ENCODE data around the gene VPS35L. TPM values are rescaled to one million over a fixed set of nuclear protein-coding genes. Genes with fewer than 3 reads are reported as not detected.

VPS35L gene
- total RNA-seq, 1 donor from 2014 or later: 37.8 TPM

DNA sequence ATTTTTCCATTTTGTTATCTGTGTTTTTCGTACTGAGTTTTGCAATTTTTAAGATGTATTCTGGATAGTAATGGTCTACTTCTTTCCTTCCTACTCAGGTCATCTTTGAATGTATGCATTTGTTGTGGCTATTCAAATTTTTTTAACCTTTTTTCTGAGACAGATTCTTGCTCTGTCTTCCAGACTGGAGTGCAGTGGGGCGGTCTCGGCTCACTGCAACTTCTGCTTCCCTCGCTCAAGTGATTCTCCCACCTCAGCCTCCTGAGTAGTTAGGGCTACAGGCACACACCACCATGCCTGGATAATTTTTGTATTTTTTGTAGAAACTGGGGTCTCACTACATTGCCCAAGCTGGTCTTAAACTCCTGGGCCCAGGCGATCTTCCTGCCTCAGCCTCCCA, 33.6 kb downstream of the VPS35L start:
- H3K36me3 Mint-ChIP-seq (ENCODE audit: low read depth): peaks cover 25% of the 10 kb centered on the region

DNA sequence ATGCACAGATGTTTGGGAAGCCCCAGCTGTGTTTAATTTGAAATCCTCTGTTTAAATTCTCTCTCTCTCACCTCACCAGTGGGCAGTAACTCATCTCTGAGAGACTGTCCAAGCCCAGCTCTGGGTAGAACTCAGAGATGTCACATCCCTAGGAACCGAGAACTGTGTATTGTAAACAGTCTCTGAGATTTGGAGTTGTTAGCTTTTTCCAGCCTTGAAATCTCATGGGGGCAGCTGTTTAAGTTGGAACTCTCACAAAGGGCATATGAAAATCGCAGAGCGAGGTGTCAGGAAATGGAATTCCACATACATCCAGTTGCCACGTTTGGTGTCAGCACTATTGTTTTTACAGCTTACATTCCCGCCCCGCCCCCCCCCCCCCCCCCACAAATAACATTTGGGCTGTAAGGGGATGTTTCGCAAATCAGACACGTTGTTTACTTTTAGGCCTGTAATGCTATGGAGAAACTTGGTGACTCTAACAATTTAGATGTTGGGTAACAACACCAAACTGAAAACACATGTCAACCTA, 34.3 kb downstream of the VPS35L start:
- Mint-ChIP-seq H3K9me3 (no peaks in the 10 kb centered on the region), H3K27me3 (no peaks in the 10 kb centered on the region), H3K36me3 (ENCODE audit: low read depth) (peaks cover 28% of the 10 kb centered on the region), H3K4me1 (peaks cover 2% of the 10 kb centered on the region), H3K4me3 (no peak overlapping the region), H3K27ac (peak overlapping the region; percentile 48)
- intact Hi-C loops (cut with micrococcal nuclease): loop anchor here (10.0 kb wide), 2 partner anchors 125 to 505 kb away; partner anchors contain the start of genes IQCK and KNOP1
- DNase-seq: no peak

More for the DNA sequence above, 33.6 kb downstream of the VPS35L start:
- H3K9me3 Mint-ChIP-seq: no peaks in the 10 kb centered on the region
- intact Hi-C loops (cut with micrococcal nuclease): loop anchor here (10.0 kb wide), 2 partner anchors 126 to 506 kb away; partner anchors contain the start of genes IQCK and KNOP1
- no peak overlapping the region for H3K27ac Mint-ChIP-seq
- peaks cover 2% of the 10 kb centered on the region for H3K4me1 Mint-ChIP-seq
- H3K27me3 Mint-ChIP-seq: no peaks in the 10 kb centered on the region
- DNase-seq: no peak
- H3K4me3 Mint-ChIP-seq: no peak overlapping the region

DNA sequence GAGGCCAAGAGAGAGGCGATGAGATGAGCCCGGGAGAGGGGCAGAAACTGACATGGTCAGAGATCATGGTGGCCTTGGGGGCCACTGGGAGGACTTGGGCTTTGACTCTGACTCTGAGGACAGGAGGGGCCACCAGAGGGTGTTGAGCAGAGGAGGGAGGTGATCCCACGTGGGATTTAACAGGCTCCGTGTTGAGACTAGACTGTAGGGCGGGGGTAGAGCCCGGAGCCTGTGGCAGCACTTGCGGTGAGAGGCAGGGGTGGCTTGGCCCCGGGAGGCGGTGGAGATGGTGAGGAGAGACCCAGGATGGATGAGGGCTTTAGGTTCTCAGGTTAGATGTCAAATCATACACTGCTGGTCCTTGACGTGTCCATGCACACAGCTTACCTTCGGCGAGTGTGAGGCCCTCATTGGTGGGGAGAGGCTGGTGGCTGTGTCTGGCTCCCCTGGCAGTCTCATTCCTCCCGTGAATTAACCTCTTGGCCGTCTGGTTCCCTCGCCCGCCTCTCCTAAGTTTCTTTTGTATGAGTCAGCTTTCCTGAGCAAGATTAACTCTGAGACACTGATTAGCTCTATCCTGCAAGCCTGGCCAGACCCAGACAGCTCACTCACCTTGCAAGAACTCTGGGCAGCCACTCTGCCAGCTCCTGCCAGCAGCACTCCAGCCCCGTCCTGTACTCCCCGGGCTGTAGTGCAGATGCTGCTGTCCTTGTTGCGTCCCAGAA, 39.7 kb downstream of the VPS35L start:
- peaks cover 12% of the 10 kb centered on the region for H3K36me3 Mint-ChIP-seq (ENCODE audit: low read depth)
- intact Hi-C loops (cut with micrococcal nuclease): no loop called here
- DNase-seq: no peak
- H3K27me3 Mint-ChIP-seq: no peaks in the 10 kb centered on the region
- H3K4me3 Mint-ChIP-seq: no peak overlapping the region
- no peaks in the 10 kb centered on the region for H3K9me3 Mint-ChIP-seq
- no peak overlapping the region for H3K27ac Mint-ChIP-seq
- no peaks in the 10 kb centered on the region for H3K4me1 Mint-ChIP-seq

DNA sequence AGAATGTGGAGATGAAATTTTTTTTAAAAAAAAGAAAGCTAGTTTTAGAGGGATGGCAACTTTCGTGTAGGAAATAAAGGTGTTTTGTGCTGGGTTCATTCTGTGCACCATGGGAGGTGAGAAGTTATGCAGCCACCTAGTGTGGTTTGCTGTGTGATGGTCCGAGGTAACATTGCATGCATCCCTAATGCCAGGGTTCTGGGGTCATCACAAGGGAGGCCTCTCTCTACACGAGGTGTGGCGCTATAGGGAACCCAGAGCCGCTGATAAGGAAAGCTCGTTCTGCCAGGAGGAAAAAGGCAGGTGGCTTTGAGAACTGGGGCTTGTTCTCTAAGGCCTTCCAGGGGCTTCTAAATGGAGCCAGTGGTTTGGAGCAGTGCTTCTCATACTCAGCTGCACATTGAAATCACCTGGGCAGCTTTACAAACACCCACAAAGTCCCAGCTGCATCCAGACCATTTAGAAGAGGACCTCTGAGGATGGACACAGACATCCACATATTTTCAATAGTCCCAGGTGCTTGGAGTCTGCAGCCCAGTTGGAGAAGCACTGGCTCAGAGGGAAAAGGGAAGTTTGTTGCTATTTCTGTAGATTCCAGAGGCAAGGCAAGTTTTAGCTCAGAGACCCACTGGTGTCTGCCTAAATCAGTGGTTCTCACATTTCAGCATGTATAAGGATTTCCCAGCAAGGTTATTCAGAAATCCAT, 43.5 kb downstream of the VPS35L start:
- DNase-seq: no peak
- no peaks in the 10 kb centered on the region for H3K27me3 Mint-ChIP-seq
- H3K4me3 Mint-ChIP-seq: no peak overlapping the region
- intact Hi-C loops (cut with micrococcal nuclease): no loop called here
- no peaks in the 10 kb centered on the region for H3K9me3 Mint-ChIP-seq
- H3K36me3 Mint-ChIP-seq (ENCODE audit: low read depth): peaks cover 11% of the 10 kb centered on the region
- no peak overlapping the region for H3K27ac Mint-ChIP-seq
- H3K4me1 Mint-ChIP-seq: no peaks in the 10 kb centered on the region

DNA sequence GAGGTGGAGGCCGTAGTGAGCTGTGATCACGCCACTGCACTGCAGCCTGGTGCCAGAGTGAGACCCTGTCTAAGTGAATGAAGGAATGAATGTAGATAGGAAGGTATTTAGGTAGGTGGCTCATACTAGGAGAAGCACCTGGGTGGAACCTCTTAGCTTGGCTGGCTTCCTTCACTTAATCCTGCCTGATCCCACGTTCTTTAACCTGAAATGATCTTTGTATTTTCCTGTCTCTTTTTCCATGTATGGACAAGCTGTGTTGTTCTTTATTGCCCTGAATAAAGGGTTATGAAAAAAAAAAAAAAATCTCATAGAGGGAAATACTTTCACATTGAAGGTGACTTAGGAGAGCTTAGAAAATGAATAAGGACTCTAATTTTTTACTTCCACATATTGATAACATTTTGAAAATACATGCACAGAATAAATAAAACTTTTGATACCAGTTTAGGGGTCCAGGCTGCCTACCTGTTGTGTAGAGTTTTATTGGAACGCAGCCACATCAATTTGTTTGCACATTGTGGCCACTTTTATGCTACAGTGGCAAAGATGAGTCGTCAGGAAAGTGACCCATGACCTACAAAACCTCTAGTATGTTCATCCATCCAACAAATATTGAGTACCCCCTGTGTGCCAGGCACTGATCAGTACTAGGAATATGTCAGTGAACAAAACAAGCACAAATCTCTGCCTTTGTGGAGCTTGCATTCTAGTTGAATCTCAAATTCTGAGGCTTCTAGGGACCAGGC, 44.6 kb downstream of the VPS35L start:
- H3K36me3 Mint-ChIP-seq (ENCODE audit: low read depth): peaks cover 15% of the 10 kb centered on the region
- intact Hi-C loops (cut with micrococcal nuclease): no loop called here
- no peak for DNase-seq
- H3K4me3 Mint-ChIP-seq: no peak overlapping the region
- no peaks in the 10 kb centered on the region for H3K27me3 Mint-ChIP-seq
- no peak overlapping the region for H3K27ac Mint-ChIP-seq
- H3K9me3 Mint-ChIP-seq: no peaks in the 10 kb centered on the region
- no peaks in the 10 kb centered on the region for H3K4me1 Mint-ChIP-seq

DNA sequence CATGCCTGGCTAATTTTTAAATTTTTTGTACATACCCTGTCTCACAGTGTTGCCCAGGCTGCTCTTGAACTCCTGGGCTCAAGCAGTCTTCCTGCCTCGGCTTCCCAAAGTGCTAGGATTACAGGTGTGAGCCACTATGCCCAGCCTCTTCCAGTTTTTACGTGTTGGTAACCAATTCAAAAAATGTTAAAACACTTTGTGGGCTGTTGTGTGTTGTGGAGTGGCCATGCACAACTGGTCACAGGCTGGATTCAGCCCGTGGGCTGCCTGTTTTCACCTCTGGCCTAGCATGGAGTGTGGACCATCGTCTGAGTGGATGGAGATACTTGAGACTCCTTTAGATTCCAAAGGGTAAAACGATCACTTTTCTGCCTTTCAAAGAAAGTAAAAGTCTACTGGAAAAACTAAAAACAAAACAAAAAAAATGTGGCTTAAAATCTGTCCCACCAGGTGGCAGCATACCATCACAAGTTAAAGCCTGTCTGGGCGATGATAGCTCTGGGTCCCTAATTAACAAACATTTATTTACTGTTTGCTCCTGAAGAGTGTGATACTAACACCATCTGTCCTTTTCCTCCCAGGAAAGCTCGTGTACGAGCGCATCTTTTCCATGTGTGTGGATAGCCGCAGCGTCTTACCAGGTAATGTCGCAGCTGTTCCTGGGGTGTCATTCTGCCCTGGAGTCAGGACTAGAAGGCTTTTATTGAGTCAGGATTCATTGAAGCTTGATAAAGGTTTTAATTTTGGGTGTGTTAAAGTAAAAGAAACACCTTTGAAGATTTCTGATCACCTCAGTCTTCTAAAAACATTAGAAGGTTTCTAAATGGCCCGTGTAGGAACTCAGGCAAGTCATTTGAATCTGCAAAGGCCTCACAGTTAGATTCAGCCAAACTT, 45.8 kb downstream of the VPS35L start:
- Mint-ChIP-seq H3K36me3 (ENCODE audit: low read depth) (peaks cover 26% of the 10 kb centered on the region), H3K27ac (no peak overlapping the region), H3K9me3 (no peaks in the 10 kb centered on the region), H3K4me1 (no peaks in the 10 kb centered on the region), H3K27me3 (no peaks in the 10 kb centered on the region), H3K4me3 (no peak overlapping the region)
- DNase-seq: peak; percentile 80
- intact Hi-C loops (cut with micrococcal nuclease): loop anchor here (1.0 kb wide), 1 partner anchor 285 kb away; no protein-coding TSS in a partner anchor

DNA sequence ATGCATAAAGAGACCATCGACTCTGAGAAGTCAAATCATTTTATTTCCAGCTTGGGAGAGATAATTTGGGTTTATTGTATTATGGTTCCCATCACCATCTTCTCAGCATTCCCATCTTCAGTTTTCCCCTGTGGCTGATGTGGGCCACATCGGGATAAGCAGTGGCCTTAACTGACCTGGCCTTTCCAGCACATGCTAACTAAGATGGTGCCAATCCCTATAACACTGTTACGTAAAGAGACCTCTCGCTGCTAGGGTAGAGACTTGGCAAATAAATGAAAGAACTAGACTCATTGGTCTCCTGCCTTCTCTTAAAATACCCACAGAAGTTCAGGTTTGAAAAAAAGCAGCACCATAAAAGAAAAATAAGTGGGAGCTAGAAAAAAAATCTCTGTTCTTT, 49.4 kb downstream of the VPS35L start:
- Mint-ChIP-seq H3K9me3 (no peaks in the 10 kb centered on the region), H3K36me3 (ENCODE audit: low read depth) (peaks cover 32% of the 10 kb centered on the region), H3K4me3 (no peak overlapping the region), H3K27ac (no peak overlapping the region), H3K27me3 (no peaks in the 10 kb centered on the region), H3K4me1 (no peaks in the 10 kb centered on the region)
- intact Hi-C loops (cut with micrococcal nuclease): no loop called here
- no peak for DNase-seq

DNA sequence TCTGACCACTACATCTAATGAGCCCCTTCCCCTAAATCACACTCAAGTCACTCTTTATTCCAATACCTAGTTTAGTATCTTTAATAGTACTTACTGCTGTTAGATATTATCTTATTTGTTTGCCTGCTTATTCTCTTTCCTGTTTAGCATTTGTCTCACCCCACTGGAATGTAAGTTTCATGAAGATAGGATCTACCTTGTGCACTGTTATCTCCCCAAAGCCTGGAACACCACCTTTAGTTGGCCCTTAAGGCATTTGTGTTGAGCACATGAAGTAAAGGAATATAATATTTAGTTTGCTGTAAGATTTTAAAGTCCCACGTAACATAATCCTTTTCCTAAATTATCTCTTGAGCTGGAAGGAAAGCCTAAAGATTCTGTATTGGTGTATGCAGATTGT, 50.2 kb downstream of the VPS35L start:
- no peak overlapping the region for H3K27ac Mint-ChIP-seq
- no peak for DNase-seq
- H3K4me3 Mint-ChIP-seq: no peak overlapping the region
- no peaks in the 10 kb centered on the region for H3K9me3 Mint-ChIP-seq
- H3K27me3 Mint-ChIP-seq: no peaks in the 10 kb centered on the region
- peaks cover 34% of the 10 kb centered on the region for H3K36me3 Mint-ChIP-seq (ENCODE audit: low read depth)
- intact Hi-C loops (cut with micrococcal nuclease): no loop called here
- no peaks in the 10 kb centered on the region for H3K4me1 Mint-ChIP-seq

DNA sequence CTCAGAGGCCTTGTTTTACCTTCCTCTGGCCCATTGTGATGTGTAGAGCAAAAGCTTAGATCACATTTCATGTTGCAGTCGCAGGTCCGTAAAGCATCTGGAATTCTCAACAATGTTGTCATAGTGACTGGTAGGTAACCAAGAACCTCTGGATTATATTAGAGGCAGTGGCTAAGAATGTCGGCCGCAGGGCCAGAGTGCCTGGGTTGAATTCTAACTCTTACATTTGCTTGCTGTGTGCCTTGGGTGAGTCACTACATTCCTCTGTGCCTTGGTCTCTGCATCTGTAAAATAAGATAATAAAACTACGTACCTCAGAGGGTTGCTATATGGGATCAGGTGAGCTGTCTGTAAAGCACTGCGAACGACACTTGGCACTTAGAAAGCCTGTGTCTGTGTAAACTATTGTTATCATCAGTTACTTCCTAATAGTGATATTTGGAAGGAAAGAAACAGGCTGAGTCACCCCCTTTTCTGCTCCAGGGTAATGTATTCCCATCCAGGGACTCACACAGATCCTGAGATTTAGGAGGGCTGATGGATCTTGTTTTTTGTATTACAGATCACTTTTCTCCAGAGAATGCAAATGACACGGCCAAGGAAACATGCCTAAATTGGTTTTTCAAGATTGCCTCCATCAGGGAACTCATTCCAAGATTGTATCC, 52.2 kb downstream of the VPS35L start:
- no peak for DNase-seq
- Mint-ChIP-seq H3K27ac (no peak overlapping the region), H3K36me3 (ENCODE audit: low read depth) (peaks cover 35% of the 10 kb centered on the region), H3K27me3 (no peaks in the 10 kb centered on the region), H3K4me3 (no peak overlapping the region), H3K9me3 (no peaks in the 10 kb centered on the region), H3K4me1 (no peaks in the 10 kb centered on the region)
- intact Hi-C loops (cut with micrococcal nuclease): no loop called here

DNA sequence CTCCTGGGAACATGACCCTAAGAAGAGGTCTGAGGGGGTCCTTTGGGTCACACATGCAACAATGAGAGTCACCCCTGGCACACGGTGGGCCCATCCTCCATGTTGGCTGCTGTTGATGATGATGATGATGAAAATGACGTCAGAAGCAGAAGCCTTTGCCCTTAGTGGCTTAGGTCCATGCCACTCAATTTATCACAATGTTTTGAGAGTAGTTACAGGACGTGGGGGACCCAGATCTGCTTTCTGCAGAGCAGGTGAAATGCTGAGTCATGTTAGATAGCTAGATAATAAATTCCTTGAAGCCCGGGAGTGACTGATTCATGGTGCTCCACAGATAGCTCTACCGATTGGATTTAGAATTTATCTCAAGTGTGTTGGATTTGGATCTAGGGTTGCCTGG, 53.9 kb downstream of the VPS35L start:
- no peaks in the 10 kb centered on the region for H3K27me3 Mint-ChIP-seq
- no peaks in the 10 kb centered on the region for H3K9me3 Mint-ChIP-seq
- intact Hi-C loops (cut with micrococcal nuclease): no loop called here
- no peak for DNase-seq
- no peaks in the 10 kb centered on the region for H3K4me1 Mint-ChIP-seq
- H3K4me3 Mint-ChIP-seq: no peak overlapping the region
- peaks cover 30% of the 10 kb centered on the region for H3K36me3 Mint-ChIP-seq (ENCODE audit: low read depth)
- H3K27ac Mint-ChIP-seq: no peak overlapping the region

DNA sequence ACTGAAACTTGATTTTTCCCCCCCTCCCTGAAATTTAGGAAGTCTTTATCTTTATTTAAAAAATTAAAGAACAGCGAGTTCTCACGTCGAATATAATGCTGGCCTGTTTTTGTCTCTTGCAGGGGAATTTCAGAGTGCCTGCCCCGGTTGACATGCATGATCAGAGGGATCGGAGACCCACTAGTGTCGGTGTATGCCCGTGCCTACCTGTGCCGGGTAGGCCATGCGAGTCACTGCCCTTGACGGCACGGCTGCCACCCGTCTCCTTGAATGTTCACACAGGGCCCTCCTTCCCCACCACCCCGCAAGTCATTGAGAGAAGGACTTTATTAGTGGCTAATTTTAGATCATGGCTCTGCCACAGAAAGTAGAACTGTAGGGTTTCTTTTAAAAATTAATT, 54.7 kb downstream of the VPS35L start:
- no peak for DNase-seq
- Mint-ChIP-seq H3K9me3 (no peaks in the 10 kb centered on the region), H3K27ac (no peak overlapping the region), H3K36me3 (ENCODE audit: low read depth) (peaks cover 25% of the 10 kb centered on the region), H3K4me1 (no peaks in the 10 kb centered on the region), H3K27me3 (no peaks in the 10 kb centered on the region), H3K4me3 (no peak overlapping the region)
- intact Hi-C loops (cut with micrococcal nuclease): no loop called here

DNA sequence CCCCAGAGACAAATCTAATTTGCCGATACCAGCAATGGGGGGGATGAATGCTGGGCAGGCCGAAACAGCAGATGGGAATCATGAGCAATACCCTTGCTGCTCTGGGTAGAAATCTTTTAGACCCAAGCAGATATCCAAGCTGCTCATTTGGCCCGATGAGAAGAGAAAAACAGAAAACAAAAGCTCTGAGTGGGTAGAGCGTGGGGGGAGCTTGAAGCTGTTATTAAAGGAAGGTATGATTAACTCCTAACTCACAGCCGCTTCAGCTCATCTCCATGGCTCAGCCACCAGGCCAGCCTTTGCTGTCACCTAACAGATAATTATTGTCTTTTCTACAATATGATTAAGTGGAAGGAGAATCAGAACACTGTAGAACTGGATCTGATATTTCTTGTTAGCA, 58.3 kb downstream of the VPS35L start:
- Mint-ChIP-seq H3K4me3 (no peak overlapping the region), H3K9me3 (no peaks in the 10 kb centered on the region), H3K27me3 (no peaks in the 10 kb centered on the region), H3K4me1 (no peaks in the 10 kb centered on the region), H3K27ac (no peak overlapping the region), H3K36me3 (ENCODE audit: low read depth) (peaks cover 17% of the 10 kb centered on the region)
- intact Hi-C loops (cut with micrococcal nuclease): no loop called here
- no peak for DNase-seq

DNA sequence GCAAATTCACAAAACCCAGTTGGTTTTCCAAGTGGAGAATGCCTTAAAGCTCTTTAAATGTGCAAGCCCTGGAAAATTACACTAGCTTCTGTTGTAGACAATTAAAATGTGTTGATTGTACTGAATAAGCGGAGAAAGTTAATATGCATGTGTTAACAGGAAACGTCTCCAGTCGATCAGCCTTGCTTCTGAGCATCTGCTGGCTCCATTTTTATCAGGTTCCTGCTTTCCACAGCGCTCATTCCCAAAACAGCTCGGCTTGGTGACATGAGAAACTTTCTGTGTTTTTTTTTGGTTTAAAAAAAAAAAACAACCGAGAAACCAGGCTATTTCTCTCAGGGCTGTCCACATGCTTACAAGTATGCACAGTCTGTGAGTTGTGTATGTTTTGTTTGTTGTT, 60.7 kb downstream of the VPS35L start:
- Mint-ChIP-seq H3K4me3 (no peak overlapping the region), H3K27ac (no peak overlapping the region), H3K4me1 (no peaks in the 10 kb centered on the region), H3K9me3 (no peaks in the 10 kb centered on the region), H3K36me3 (ENCODE audit: low read depth) (peaks cover 9% of the 10 kb centered on the region), H3K27me3 (no peaks in the 10 kb centered on the region)
- no peak for DNase-seq
- intact Hi-C loops (cut with micrococcal nuclease): no loop called here

Data from activated CD4-positive, alpha-beta T cell treated with anti-CD3 and anti-CD28 coated beads, Interleukin-2, amount 10 ng/mL, durations not matched to agents 24 days and 14 days (primary cell).